H1 (cell line): Measurements from ENCODE around the gene PRKCH. TPM values are rescaled to one million over a fixed set of nuclear protein-coding genes. Genes with fewer than 3 reads are reported as not detected.

Experiments used
- CTCF ChIA-PET: fragments of 300-600 bp; sonication (Branson Sonifier 250); formaldehyde crosslinking; loops from one replicate; lab custom pipeline; 2021; ENCODE audit not compliant: partially characterized antibody; lab: Charles Lee
- POLR2A ChIA-PET: fragments of 300-600 bp; sonication (Branson Sonifier 250); formaldehyde crosslinking; loops from one replicate; lab custom pipeline; 2021; ENCODE audit warnings: inconsistent platforms; ENCODE audit not compliant: partially characterized antibody; lab: Charles Lee
- DNase-seq, 2 experiments: peaks; one replicate each; pipeline versions ENCODE4 v3.0.0 to v3.0.0-alpha.2; 2010 to 2022; ENCODE audit warnings: low spot score in 2 of 2, low read depth in 1 of 2, mixed read lengths in 1 of 2
- FAIRE-seq: peaks from 2 replicates; lab custom pipeline; 2011; peaks lifted over from hg19 to GRCh38; lab: Jason Lieb, UNC
- H2AFZ ChIP-seq: 2 replicates; pipeline ENCODE4 v1.8.1; 2012; ENCODE audit warnings: low read length, inconsistent platforms
- H2AK5ac ChIP-seq: 2 replicates; pipeline ENCODE4 v1.6.1; 2013; ENCODE audit warnings: low read depth, low read length
- H2BK120ac ChIP-seq: replicated peaks from 2 replicates; pipeline ENCODE3; 2013; ENCODE audit warnings: low read depth, low read length, inconsistent platforms
- H2BK12ac ChIP-seq: 2 replicates; pipeline ENCODE4 v1.6.1; 2013; ENCODE audit warnings: low read depth, low read length
- H2BK15ac ChIP-seq: 2 replicates; pipeline ENCODE4 v1.6.1; 2013; ENCODE audit warnings: low read length
- H2BK20ac ChIP-seq: 2 replicates; pipeline ENCODE4 v1.6.1; 2013; ENCODE audit warnings: low read length
- H2BK5ac ChIP-seq: 2 replicates; pipeline ENCODE4 v1.6.1; 2013; ENCODE audit warnings: low read depth, low read length
- H3K14ac ChIP-seq: 2 replicates; pipeline ENCODE4 v1.6.1; 2013; ENCODE audit warnings: inconsistent platforms; ENCODE audit not compliant: insufficient read length
- H3K18ac ChIP-seq: 2 replicates; pipeline ENCODE4 v1.6.1; 2013; ENCODE audit warnings: low read length; ENCODE audit errors: extremely low read depth
- H3K23ac ChIP-seq: 2 replicates; pipeline ENCODE4 v1.6.1; 2013; ENCODE audit warnings: inconsistent platforms; ENCODE audit not compliant: insufficient read length
- H3K23me2 ChIP-seq: 2 replicates; pipeline ENCODE4 v1.6.1; 2013; ENCODE audit warnings: low read depth, low read length
- H3K27ac ChIP-seq: 2 replicates; pipeline ENCODE4 v1.6.1; 2011; ENCODE audit warnings: low read depth, low read length, inconsistent platforms
- H3K27me3 ChIP-seq, 4 experiments: replicated peaks in 1 of 4; 1 replicate in 1 of 4; 2 replicates in 3 of 4; pipeline versions ENCODE4 v1.6.1 to v1.8.1; 2011 to 2013; ENCODE audit warnings: low read length in 3 of 4, mild to moderate bottlenecking in 3 of 4, inconsistent platforms in 2 of 4, mixed read lengths in 2 of 4, moderate library complexity in 1 of 4; ENCODE audit not compliant: control insufficient read depth in 3 of 4, insufficient read depth in 3 of 4; ENCODE audit errors: extremely low read depth in 1 of 4
- H3K36me3 ChIP-seq, 4 experiments: 2 replicates each; pipeline versions ENCODE4 v1.6.1 to v1.8.1; 2011 to 2013; ENCODE audit warnings: mild to moderate bottlenecking in 4 of 4, low read length in 3 of 4, moderate library complexity in 2 of 4, control low read depth in 1 of 4, inconsistent platforms in 1 of 4; ENCODE audit not compliant: insufficient read depth in 4 of 4, control insufficient read depth in 2 of 4
- H3K4ac ChIP-seq: replicated peaks from 2 replicates; pipeline ENCODE3; 2013; ENCODE audit warnings: low read length, low read depth, mixed read lengths, inconsistent platforms; ENCODE audit not compliant: insufficient read length
- H3K4me1 ChIP-seq, 4 experiments: replicated peaks in 1 of 4; 1 replicate in 1 of 4; 2 replicates in 3 of 4; pipeline versions ENCODE4 v1.6.1 to v1.8.1; 2011 to 2013; ENCODE audit warnings: low read length in 3 of 4, inconsistent platforms in 2 of 4, mixed read lengths in 1 of 4; ENCODE audit not compliant: insufficient read depth in 4 of 4, control insufficient read depth in 3 of 4
- H3K4me2 ChIP-seq, 2 experiments: 2 replicates each; pipeline versions ENCODE4 v1.6.1 to v1.8.1; 2011 to 2013; ENCODE audit warnings: low read depth in 2 of 2, low read length in 2 of 2, control low read depth in 1 of 2, inconsistent platforms in 1 of 2, mild to moderate bottlenecking in 1 of 2; ENCODE audit not compliant: insufficient read depth in 1 of 2
- H3K4me3 ChIP-seq, 4 experiments: fragments of 200-600, 300-600 bp in 1 of 4; sonication (generic), shearing (Covaris generic), sonication (Bioruptor Twin) in 1 of 4; 2 replicates each; pipeline versions ENCODE4 v1.5.1 to v1.8.1; 2011 to 2016; ENCODE audit warnings: low read length in 4 of 4, low read depth in 3 of 4, control low read depth in 2 of 4, inconsistent platforms in 2 of 4, mild to moderate bottlenecking in 2 of 4, mixed read lengths in 1 of 4, moderate library complexity in 1 of 4; ENCODE audit not compliant: insufficient read depth in 2 of 4; ENCODE audit errors: extremely low read depth in 1 of 4
- H3K56ac ChIP-seq: replicated peaks from 2 replicates; pipeline ENCODE3; 2013; ENCODE audit warnings: low read depth, mild to moderate bottlenecking, mixed read lengths, low read length, inconsistent platforms; ENCODE audit not compliant: insufficient read length
- H3K79me1 ChIP-seq: 2 replicates; pipeline ENCODE4 v1.6.1; 2013; ENCODE audit warnings: low read depth, low read length, control low read depth
- H3K79me2 ChIP-seq, 2 experiments: 2 replicates each; pipeline versions ENCODE4 v1.6.1 to v1.8.1; 2012 to 2013; ENCODE audit warnings: low read length in 2 of 2, mild to moderate bottlenecking in 2 of 2, inconsistent platforms in 1 of 2; ENCODE audit not compliant: insufficient read depth in 2 of 2, control insufficient read depth in 1 of 2
- H3K9ac ChIP-seq, 4 experiments: replicated peaks in 1 of 4; 1 replicate in 1 of 4; 2 replicates in 3 of 4; pipeline versions ENCODE4 v1.6.1 to v1.8.1; 2011 to 2013; ENCODE audit warnings: low read depth in 3 of 4, low read length in 3 of 4, control low read depth in 2 of 4, mild to moderate bottlenecking in 2 of 4, moderate library complexity in 2 of 4, inconsistent platforms in 1 of 4; ENCODE audit errors: extremely low read depth in 1 of 4
- H3K9me3 ChIP-seq, 2 experiments: 2 replicates each; pipeline versions ENCODE4 v1.6.1 to v1.8.1; 2012 to 2013; ENCODE audit warnings: mild to moderate bottlenecking in 2 of 2, moderate library complexity in 2 of 2, control low read depth in 1 of 2, inconsistent platforms in 1 of 2, low read depth in 1 of 2, low read length in 1 of 2, mixed read lengths in 1 of 2; ENCODE audit not compliant: insufficient read depth in 2 of 2
- H4K20me1 ChIP-seq, 2 experiments: replicated peaks in 1 of 2; 2 replicates each; pipeline versions ENCODE3 to v1.8.1; 2011 to 2013; ENCODE audit warnings: inconsistent platforms in 2 of 2, low read length in 2 of 2, mild to moderate bottlenecking in 1 of 2; ENCODE audit not compliant: insufficient read depth in 2 of 2, control insufficient read depth in 1 of 2
- H4K5ac ChIP-seq: 2 replicates; pipeline ENCODE4 v1.6.1; 2013; ENCODE audit warnings: low read length, low read depth, mixed read lengths, inconsistent platforms; ENCODE audit not compliant: insufficient read length
- H4K8ac ChIP-seq: 2 replicates; pipeline ENCODE4 v1.8.0; 2013; ENCODE audit warnings: mild to moderate bottlenecking, moderate library complexity, low read length, inconsistent platforms; ENCODE audit not compliant: insufficient read depth; ENCODE audit errors: extremely low read depth
- H4K91ac ChIP-seq: replicated peaks from 2 replicates; pipeline ENCODE3; 2013; ENCODE audit warnings: low read length, mixed read lengths, inconsistent platforms; ENCODE audit not compliant: insufficient read length
- ASH2L ChIP-seq: fragments of 200-600, 300-600 bp; sonication (generic); IDR thresholded peaks from one replicate; pipeline ENCODE4 v1.7.1; 2017; ENCODE audit warnings: low read length
- CREB1 ChIP-seq: IDR thresholded peaks from 2 replicates; pipeline ENCODE4 v1.6.1; 2012; ENCODE audit warnings: inconsistent platforms
- EZH2 ChIP-seq: fragments of 200-600 bp; sonication (generic); IDR thresholded peaks from 2 replicates; pipeline ENCODE4 v1.7.1; 2012; ENCODE audit warnings: low read depth, mild to moderate bottlenecking, moderate library complexity, low read length, inconsistent platforms; ENCODE audit not compliant: severe bottlenecking
- FOSL1 ChIP-seq: IDR thresholded peaks from 2 replicates; pipeline ENCODE4 v1.6.1; 2011; ENCODE audit warnings: mild to moderate bottlenecking, low read depth, low read length, moderate library complexity; ENCODE audit not compliant: insufficient read depth
- GABPA ChIP-seq: IDR thresholded peaks from 2 replicates; pipeline ENCODE4 v1.6.1; 2011; ENCODE audit warnings: mild to moderate bottlenecking, low read length, moderate library complexity, borderline replicate concordance; ENCODE audit not compliant: insufficient read depth
- HDAC6 ChIP-seq: IDR thresholded peaks from one replicate; pipeline ENCODE4 v1.7.1; 2012; ENCODE audit warnings: low read depth, mild to moderate bottlenecking, inconsistent platforms, low read length, moderate library complexity
- JUND ChIP-seq: IDR thresholded peaks from 2 replicates; pipeline ENCODE4 v1.6.1; 2011; ENCODE audit warnings: mild to moderate bottlenecking, improper control_type of control experiment, low read length
- RAD21 ChIP-seq, 2 experiments: IDR thresholded peaks in 1 of 2; conservative IDR thresholded peaks in 1 of 2; 2 replicates each; pipeline ENCODE4 v1.6.1; 2011; ENCODE audit warnings: low read depth in 2 of 2, low read length in 2 of 2, improper control_type of control experiment in 1 of 2, inconsistent platforms in 1 of 2, mild to moderate bottlenecking in 1 of 2, moderate library complexity in 1 of 2
- RXRA ChIP-seq: IDR thresholded peaks from 2 replicates; pipeline ENCODE4 v1.6.1; 2011; ENCODE audit warnings: low read depth, mild to moderate bottlenecking, low read length, moderate library complexity; ENCODE audit not compliant: insufficient read depth
- SP2 ChIP-seq: IDR thresholded peaks from 2 replicates; pipeline ENCODE4 v1.6.1; 2012; ENCODE audit warnings: mild to moderate bottlenecking, low read length, inconsistent platforms
- SP4 ChIP-seq: IDR thresholded peaks from 2 replicates; pipeline ENCODE4 v1.6.1; 2012; ENCODE audit warnings: low read length, inconsistent platforms
- TEAD4 ChIP-seq: IDR thresholded peaks from 2 replicates; pipeline ENCODE4 v1.6.1; 2012; ENCODE audit warnings: low read depth, low read length, inconsistent platforms, mixed read lengths
- YY1 ChIP-seq: IDR thresholded peaks from 2 replicates; pipeline ENCODE4 v1.6.1; 2011; ENCODE audit warnings: low read depth, mild to moderate bottlenecking, low read length
- WGBS, 2 experiments: shearing (Covaris generic) in 1 of 2; methylation state at CpG; one replicate each; pipeline versions ENCODE4 v1.1.6 to v1.1.7; 2013 to 2015; ENCODE audit warnings: low lambda C conversion rate in 2 of 2, mixed read lengths in 2 of 2, inconsistent platforms in 1 of 2, low coverage in 1 of 2, missing lambda C conversion rate in 1 of 2; ENCODE audit not compliant: insufficient replicate concordance in 2 of 2, insufficient coverage in 1 of 2, insufficient read length in 1 of 2; ENCODE audit errors: extremely low coverage in 1 of 2, missing lambda C conversion rate in 1 of 2; 5-methylcytosine and 5-hydroxymethylcytosine counted together
- polyA plus RNA-seq, 7 experiments: library from polyadenylated mRNA; depleted of rRNA in 3 of 7; stranded (reverse) in 5 of 7; unstranded in 2 of 7; fragments of >200 nt in 5 of 7; fragments of 200-250 nt in 2 of 7; gene quantifications; 1 replicate in 5 of 7; 2 replicates in 1 of 7; 4 replicates in 1 of 7; pipeline versions ENCODE4 v1.2.1 to v1.2.3, GENCODE V29; 2011 to 2013; ENCODE audit warnings: missing spikeins in 2 of 7, mixed read lengths in 2 of 7
- total RNA-seq: library from RNA; stranded (reverse); fragmentation: NEBNext Ultra II Directional; extraction: Animal tissue kit (Norgen Biotek cat#: 25700); gene quantifications from 2 replicates; pipeline ENCODE4 v1.2.1, GENCODE V29; 2021

Gene PRKCH
- total and polyA plus RNA-seq, 2 of the 8 experiments (the other 6 are each of a cell fraction or from before 2014, with no cell fraction given): 6.4 to 7.0 TPM

GRCh38 chr14:61346221-61346620, 24.8 kb downstream of the PRKCH start:
- Histone ChIP-seq H2AFZ (no peak overlapping the region), H2BK20ac (no peak overlapping the region), H2BK120ac (no peak overlapping the region), H3K4ac (no peak overlapping the region), H3K9me3 (no peaks in the 10 kb centered on the region), H2BK15ac (no peak overlapping the region), H2BK12ac (no peak overlapping the region)
- no peak for FAIRE-seq
- POLR2A ChIA-PET: interaction anchor here (1.1 kb wide), 1 partner anchor 12 kb away, joined by 3 read pairs; no protein-coding TSS in a partner anchor
- 86% methylated on average over 2 of the region's 2 CpGs; no CpG with 5 or more reads in 1 of the 2 experiments for WGBS, 2 experiments
- TF ChIP-seq TEAD4: no peak
- TF ChIP-seq YY1: no peak
- no peak for TF ChIP-seq HDAC6
- no peak for TF ChIP-seq ASH2L
- TF ChIP-seq GABPA: no peak
- no peak for TF ChIP-seq SP4
- TF ChIP-seq RAD21 (IDR thresholded peaks at IDR 0.05 in 1 of 2, conservative IDR thresholded peaks at IDR 0.05 in 1 of 2; ENCODE audit: low read depth in 2 of 2, low read length in 2 of 2): no peak
- no peak for TF ChIP-seq RXRA
- TF ChIP-seq FOSL1: no peak
- no peak for TF ChIP-seq CREB1
- no peak for TF ChIP-seq SP2
- no peak for TF ChIP-seq EZH2
- TF ChIP-seq JUND: no peak
- TF ChIP-seq, all 59 proteins: peak for 0
- Histone ChIP-seq H3K23me2 (no peaks in the 10 kb centered on the region), H3K9ac (no peak overlapping the region), H3K79me1 (no peaks in the 10 kb centered on the region), H4K5ac (no peak overlapping the region), H3K56ac (no peak overlapping the region), H3K27me3 (no peaks in the 10 kb centered on the region), H4K91ac (no peak overlapping the region), H3K18ac (no peak overlapping the region), H3K23ac (no peak overlapping the region), H3K4me1 (no peaks in the 10 kb centered on the region; a peak in 1 of 7 replicates), H2AK5ac (no peak overlapping the region), H3K36me3 (no peaks in the 10 kb centered on the region), H4K8ac (no peak overlapping the region), H3K4me2 (no peak overlapping the region), H3K14ac (no peak overlapping the region), H3K79me2 (no peaks in the 10 kb centered on the region), H4K20me1 (no peaks in the 10 kb centered on the region), H3K4me3 (no peak overlapping the region), H3K27ac (no peak overlapping the region), H2BK5ac (no peak overlapping the region)
- DNase-seq: no peak
- CTCF ChIA-PET: interaction anchor here (1.0 kb wide), 1 partner anchor 11 kb away, joined by 4 read pairs; no protein-coding TSS in a partner anchor
